RWPE2 (cell line): ENCODE data around the gene SORCS2.
A peak's percentile ranks its signal among the peaks of the same experiment; 100 is the strongest.

Source experiments
- ATAC-seq: fragments of 200-7000 bp; cut with Tn5 transposase; 3 replicates; pipeline ENCODE4 v1.9.1; 2021; ENCODE audit warnings: low read depth
- DNase-seq: peaks from one replicate; pipeline ENCODE4 v3.0.0-alpha.2; 2020; ENCODE audit warnings: low spot score
- H3K27ac ChIP-seq: fragments of 450-650 bp; 2 replicates; pipeline ENCODE4 v1.5.1; 2017; ENCODE audit warnings: mild to moderate bottlenecking; ENCODE audit not compliant: poor library complexity, severe bottlenecking
- H3K27me3 ChIP-seq: fragments of 250-450 bp; sonication (Bioruptor Pico); 2 replicates; pipeline ENCODE4 v1.5.1; 2021; ENCODE audit warnings: mild to moderate bottlenecking, moderate library complexity; ENCODE audit not compliant: insufficient read depth, poor library complexity, severe bottlenecking
- H3K36me3 ChIP-seq: fragments of 250-450 bp; sonication (Bioruptor Pico); 2 replicates; pipeline ENCODE4 v1.5.1; 2020; ENCODE audit warnings: low read depth, mild to moderate bottlenecking, moderate library complexity
- H3K4me1 ChIP-seq: fragments of 250-450 bp; sonication (Bioruptor Pico); 2 replicates; pipeline ENCODE4 v1.5.1; 2021; ENCODE audit warnings: mild to moderate bottlenecking, moderate library complexity; ENCODE audit not compliant: insufficient read depth, poor library complexity, severe bottlenecking
- H3K4me3 ChIP-seq: fragments of 250-450 bp; sonication (Bioruptor Pico); 2 replicates; pipeline ENCODE4 v1.5.1; 2021; ENCODE audit warnings: mild to moderate bottlenecking, moderate library complexity; ENCODE audit not compliant: severe bottlenecking
- H3K9me3 ChIP-seq: fragments of 250-450 bp; sonication (Bioruptor Pico); 2 replicates; pipeline ENCODE4 v1.5.1; 2021; ENCODE audit warnings: mild to moderate bottlenecking, moderate library complexity; ENCODE audit not compliant: severe bottlenecking
- TF ChIP-seq, protein P1 (sequence below): fragments of 450-650 bp; IDR thresholded peaks from one replicate; pipeline ENCODE4 v1.5.1; 2017; ENCODE audit warnings: mild to moderate bottlenecking, moderate library complexity; ENCODE audit not compliant: poor library complexity, severe bottlenecking

The SORCS2 gene

DNA sequence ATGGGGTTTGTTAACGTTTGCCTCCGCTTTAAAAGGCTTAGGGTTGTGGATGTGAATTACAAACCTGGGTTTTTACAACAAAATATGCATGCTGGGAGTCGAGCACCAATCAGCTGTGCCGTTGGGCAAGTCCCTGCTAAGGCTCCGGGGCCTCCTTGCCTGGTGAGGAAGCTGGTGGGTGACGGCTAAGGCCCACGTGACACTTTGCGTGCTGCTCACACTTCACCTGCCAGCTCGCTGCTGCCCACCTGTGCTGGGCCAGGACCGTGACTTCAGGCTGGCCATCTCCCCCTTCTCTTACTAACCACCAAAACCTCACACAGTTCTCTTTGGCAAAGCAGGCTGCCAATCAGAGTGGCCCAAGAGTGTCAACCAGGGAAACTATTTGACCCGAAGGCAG, 569.0 kb downstream of the SORCS2 start:
- ATAC-seq (no peak), DNase-seq (no peak)
- TF ChIP-seq, protein P1, sequence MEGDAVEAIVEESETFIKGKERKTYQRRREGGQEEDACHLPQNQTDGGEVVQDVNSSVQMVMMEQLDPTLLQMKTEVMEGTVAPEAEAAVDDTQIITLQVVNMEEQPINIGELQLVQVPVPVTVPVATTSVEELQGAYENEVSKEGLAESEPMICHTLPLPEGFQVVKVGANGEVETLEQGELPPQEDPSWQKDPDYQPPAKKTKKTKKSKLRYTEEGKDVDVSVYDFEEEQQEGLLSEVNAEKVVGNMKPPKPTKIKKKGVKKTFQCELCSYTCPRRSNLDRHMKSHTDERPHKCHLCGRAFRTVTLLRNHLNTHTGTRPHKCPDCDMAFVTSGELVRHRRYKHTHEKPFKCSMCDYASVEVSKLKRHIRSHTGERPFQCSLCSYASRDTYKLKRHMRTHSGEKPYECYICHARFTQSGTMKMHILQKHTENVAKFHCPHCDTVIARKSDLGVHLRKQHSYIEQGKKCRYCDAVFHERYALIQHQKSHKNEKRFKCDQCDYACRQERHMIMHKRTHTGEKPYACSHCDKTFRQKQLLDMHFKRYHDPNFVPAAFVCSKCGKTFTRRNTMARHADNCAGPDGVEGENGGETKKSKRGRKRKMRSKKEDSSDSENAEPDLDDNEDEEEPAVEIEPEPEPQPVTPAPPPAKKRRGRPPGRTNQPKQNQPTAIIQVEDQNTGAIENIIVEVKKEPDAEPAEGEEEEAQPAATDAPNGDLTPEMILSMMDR, result no peak

GRCh38 chr4:7761720-7762119, 569.4 kb downstream of the SORCS2 start:
- H3K27ac ChIP-seq, result no peak overlapping the region
- DNase-seq, result no peak

More for the DNA sequence above, 569.0 kb downstream of the SORCS2 start:
- Histone ChIP-seq H3K27ac (no peak overlapping the region), H3K4me1 (no peaks in the 10 kb centered on the region), H3K9me3 (no peaks in the 10 kb centered on the region), H3K36me3 (peaks cover 33% of the 10 kb centered on the region), H3K27me3 (no peaks in the 10 kb centered on the region), H3K4me3 (no peak overlapping the region)

GRCh38 chr4:7762376-7763030, 570.2 kb downstream of the SORCS2 start:
- H3K27ac ChIP-seq, result no peak overlapping the region
- no peak overlapping the region for H3K4me3 ChIP-seq
- no peaks in the 10 kb centered on the region for H3K4me1 ChIP-seq
- no peaks in the 10 kb centered on the region for H3K27me3 ChIP-seq
- TF ChIP-seq, protein P1, result no peak
- ATAC-seq (no peak), DNase-seq (no peak)
- no peaks in the 10 kb centered on the region for H3K9me3 ChIP-seq
- H3K36me3 ChIP-seq, result peaks cover 43% of the 10 kb centered on the region

More at GRCh38 chr4:7761720-7762119, 569.4 kb downstream of the SORCS2 start:
- no peaks in the 10 kb centered on the region for H3K27me3 ChIP-seq
- no peaks in the 10 kb centered on the region for H3K9me3 ChIP-seq
- TF ChIP-seq, protein P1, result peak; percentile 55
- 0 out of 3 replicates have a peak, but pooled peaks have one; percentile 33 for ATAC-seq
- H3K36me3 ChIP-seq, result peaks cover 36% of the 10 kb centered on the region
- H3K4me3 ChIP-seq, result no peak overlapping the region
- no peaks in the 10 kb centered on the region for H3K4me1 ChIP-seq

DNA sequence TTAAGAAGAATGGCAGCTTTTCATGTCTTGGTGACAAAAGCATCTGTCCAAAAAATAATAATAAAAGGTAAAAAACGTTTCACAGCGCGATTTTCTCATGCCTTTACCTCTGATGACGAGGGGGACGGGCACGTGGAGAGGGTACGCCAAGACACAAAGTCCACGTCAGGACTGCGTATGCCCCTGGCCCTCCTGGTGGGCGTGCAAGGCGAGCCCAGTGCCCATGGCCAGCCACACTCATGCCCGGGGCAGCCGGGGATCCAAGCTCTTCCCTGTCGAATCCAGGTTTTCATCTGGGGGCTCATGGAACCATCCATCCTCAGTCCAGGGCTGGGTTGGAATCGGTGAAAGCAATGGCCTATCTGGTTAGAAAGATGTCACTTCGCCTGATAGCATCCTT, 570.8 kb downstream of the SORCS2 start:
- H3K4me3 ChIP-seq, result no peak overlapping the region
- DNase-seq (no peak), ATAC-seq (no peak)
- TF ChIP-seq, protein P1, result no peak
- H3K9me3 ChIP-seq, result no peaks in the 10 kb centered on the region
- no peak overlapping the region for H3K27ac ChIP-seq
- H3K27me3 ChIP-seq, result no peaks in the 10 kb centered on the region
- peaks cover 50% of the 10 kb centered on the region for H3K36me3 ChIP-seq
- no peaks in the 10 kb centered on the region for H3K4me1 ChIP-seq

GRCh38 chr4:7763788-7764187, 571.5 kb downstream of the SORCS2 start:
- DNase-seq (no peak), ATAC-seq (peak; percentile 50; the same call in 2 of the 3 replicates)
- no peaks in the 10 kb centered on the region for H3K9me3 ChIP-seq
- TF ChIP-seq, protein P1, result no peak
- peaks cover 56% of the 10 kb centered on the region for H3K36me3 ChIP-seq
- H3K27ac ChIP-seq, result no peak overlapping the region
- no peaks in the 10 kb centered on the region for H3K4me1 ChIP-seq
- no peak overlapping the region for H3K4me3 ChIP-seq
- no peaks in the 10 kb centered on the region for H3K27me3 ChIP-seq
